ENCODE results near the gene RUNDC3A. TPM values are rescaled to one million over a fixed set of nuclear protein-coding genes. Genes with fewer than 3 reads are reported as not detected.

The RUNDC3A gene
- total and polyA plus RNA-seq, 8 donors = 0.43 to 40.8 (median 4.5) TPM; not detected in 1

DNA sequence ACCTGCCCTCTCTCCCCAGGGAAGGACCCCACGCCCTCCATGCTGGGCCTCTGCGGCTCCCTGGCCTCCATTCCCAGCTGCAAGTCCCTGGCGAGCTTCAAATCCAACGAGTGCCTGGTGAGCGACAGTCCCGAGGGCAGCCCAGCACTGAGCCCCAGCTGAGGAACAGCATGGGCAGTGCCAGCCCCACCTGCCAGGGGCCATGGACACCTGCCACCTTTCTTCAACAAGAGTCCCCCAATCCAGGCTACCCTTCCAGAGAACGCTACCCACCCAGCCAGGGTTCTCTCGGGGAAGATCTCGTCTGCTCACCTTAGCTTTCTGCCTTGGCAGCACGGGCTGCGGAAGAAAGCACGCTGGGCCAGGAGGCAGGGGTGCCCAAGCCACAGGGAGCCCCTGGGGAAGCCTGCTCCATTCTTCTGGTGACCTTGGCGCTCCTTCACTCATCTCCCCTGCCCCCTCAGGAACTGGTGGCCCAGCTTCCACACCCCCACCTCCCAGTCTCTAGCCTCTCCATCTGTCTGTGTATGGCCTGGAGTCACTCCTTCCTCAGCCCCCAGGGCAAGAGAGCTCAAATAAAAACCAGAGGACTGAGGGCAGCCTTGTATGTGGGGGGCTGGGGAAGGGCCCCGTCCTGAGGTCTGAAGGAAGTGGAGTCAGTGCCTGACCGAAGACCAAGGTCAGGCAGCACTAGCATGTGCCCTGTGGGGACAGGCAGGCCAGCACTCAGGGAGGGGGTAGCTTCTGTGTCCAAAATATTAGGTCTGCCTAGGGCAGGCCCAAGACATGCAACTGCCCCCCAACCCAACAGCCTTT, 9.9 kb downstream of the RUNDC3A start:
- H3K27ac ChIP-seq = no peak overlapping the region
- TF ChIP-seq, protein P1, sequence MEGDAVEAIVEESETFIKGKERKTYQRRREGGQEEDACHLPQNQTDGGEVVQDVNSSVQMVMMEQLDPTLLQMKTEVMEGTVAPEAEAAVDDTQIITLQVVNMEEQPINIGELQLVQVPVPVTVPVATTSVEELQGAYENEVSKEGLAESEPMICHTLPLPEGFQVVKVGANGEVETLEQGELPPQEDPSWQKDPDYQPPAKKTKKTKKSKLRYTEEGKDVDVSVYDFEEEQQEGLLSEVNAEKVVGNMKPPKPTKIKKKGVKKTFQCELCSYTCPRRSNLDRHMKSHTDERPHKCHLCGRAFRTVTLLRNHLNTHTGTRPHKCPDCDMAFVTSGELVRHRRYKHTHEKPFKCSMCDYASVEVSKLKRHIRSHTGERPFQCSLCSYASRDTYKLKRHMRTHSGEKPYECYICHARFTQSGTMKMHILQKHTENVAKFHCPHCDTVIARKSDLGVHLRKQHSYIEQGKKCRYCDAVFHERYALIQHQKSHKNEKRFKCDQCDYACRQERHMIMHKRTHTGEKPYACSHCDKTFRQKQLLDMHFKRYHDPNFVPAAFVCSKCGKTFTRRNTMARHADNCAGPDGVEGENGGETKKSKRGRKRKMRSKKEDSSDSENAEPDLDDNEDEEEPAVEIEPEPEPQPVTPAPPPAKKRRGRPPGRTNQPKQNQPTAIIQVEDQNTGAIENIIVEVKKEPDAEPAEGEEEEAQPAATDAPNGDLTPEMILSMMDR (IDR thresholded peaks at IDR 0.05) = no peak
- no peak for TF ChIP-seq POLR2A (IDR thresholded peaks at IDR 0.05)
- no peak for TF ChIP-seq EP300 (IDR thresholded peaks at IDR 0.05)
- no peak for TF ChIP-seq POLR2AphosphoS5 (IDR thresholded peaks at IDR 0.05)
- intact Hi-C loops (cut with DNase I; ENCODE audit: low total_unique reads) = no loop called here
- H3K27me3 ChIP-seq = peaks cover 12 to 52% (median 39%) of the 10 kb centered on the region in 3 donors
- H3K4me1 ChIP-seq = peaks cover 16 to 25% (median 19%) of the 10 kb centered on the region in 4 donors
- H3K36me3 ChIP-seq = peaks cover 31 to 42% (median 36%) of the 10 kb centered on the region in 4 donors
- no peak for DNase-seq
- no peak overlapping the region for H3K4me3 ChIP-seq
- H3K9me3 ChIP-seq = no peaks in the 10 kb centered on the region
- WGBS, 5 donors = 78 to 87% (median 84%) methylated on average over 11 to 15 of the region's 15 CpGs

DNA sequence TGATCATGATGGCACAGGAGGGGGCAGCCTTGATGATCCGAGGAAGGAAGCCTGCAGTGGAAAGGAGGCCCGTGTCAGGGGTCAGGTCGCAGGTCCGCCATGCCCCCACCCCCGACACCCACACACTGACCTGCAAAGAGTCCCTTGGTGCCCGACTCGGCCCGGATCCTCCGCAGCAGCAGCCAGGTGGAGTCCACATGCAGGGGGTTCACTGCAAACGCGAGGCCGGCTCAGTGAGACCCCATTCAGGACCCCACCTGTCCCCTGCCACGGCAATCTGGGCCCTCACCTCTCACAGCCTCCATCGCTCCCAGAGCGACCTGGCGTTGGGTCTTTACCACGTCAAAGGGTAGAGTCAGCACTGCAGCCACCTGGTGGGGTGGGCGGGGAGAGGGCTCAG, 11.7 kb downstream of the RUNDC3A start:
- Histone ChIP-seq H3K4me1 (peaks cover 20 to 30% (median 26%) of the 10 kb centered on the region in 4 donors), H3K27ac (no peak overlapping the region), H3K36me3 (peaks cover 31 to 42% (median 36%) of the 10 kb centered on the region in 4 donors), H3K9me3 (no peaks in the 10 kb centered on the region), H3K27me3 (peaks cover 12 to 35% (median 24%) of the 10 kb centered on the region in 3 donors), H3K4me3 (no peak overlapping the region)
- TF ChIP-seq POLR2A (IDR thresholded peaks at IDR 0.05) = no peak
- TF ChIP-seq, protein P1 (IDR thresholded peaks at IDR 0.05) = no peak
- no peak for TF ChIP-seq EP300 (IDR thresholded peaks at IDR 0.05)
- TF ChIP-seq POLR2AphosphoS5 (IDR thresholded peaks at IDR 0.05) = no peak
- intact Hi-C loops (cut with DNase I; ENCODE audit: low total_unique reads) = loop anchor here (5.0 kb wide), 1 partner anchor 108 kb away; no protein-coding TSS in a partner anchor
- DNase-seq = no peak
- 85 to 91% (median 88%) methylated on average over 11 to 18 of the region's 18 CpGs for WGBS, 5 donors

DNA sequence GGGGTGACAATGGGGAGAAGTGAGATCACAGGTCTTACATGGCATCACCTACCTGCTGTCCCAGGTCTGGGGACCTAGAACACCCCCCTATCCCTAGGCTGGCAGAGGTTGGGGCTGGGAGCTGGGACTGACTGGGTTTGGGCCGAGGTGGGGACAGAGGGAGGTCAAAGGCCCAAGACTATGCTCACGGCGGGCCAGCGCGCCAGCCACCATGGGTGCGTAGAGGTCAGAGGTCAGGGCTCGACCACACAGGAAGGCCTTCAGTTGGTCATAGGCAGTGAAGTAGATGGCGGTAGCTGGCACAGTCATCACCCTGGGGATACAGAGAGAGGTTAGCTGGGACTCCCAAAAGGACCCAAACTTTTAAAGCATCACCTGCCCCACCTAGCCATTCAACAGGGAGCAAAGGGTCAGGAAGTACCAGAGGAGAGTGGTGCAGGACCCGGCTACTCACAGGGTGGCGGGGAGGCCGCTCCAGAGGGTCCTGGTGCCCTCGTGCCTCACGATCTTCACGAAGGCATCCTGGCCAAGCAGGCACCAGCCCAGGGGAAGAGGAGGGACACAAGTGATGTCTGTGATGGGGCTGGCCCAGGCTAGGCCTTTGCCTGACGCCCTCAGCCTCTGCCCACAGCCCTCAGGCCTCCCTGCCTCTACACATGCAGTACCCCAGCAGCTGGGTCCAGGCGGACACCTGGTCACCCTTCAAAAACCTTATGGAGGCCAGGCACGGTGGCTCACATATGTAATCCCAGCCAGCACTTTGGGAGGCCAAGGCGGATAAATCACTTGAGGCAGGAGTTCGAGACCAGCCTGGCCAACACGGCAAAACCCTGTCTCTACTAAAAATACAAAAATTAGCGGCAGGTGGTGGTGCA, 13.1 kb downstream of the RUNDC3A start:
- WGBS, 5 donors = 88 to 92% (median 90%) methylated on average over 19 to 21 of the region's 21 CpGs

More for the DNA sequence above, 13.1 kb downstream of the RUNDC3A start:
- H3K4me1 ChIP-seq = peaks cover 13 to 34% (median 26%) of the 10 kb centered on the region in 4 donors
- H3K36me3 ChIP-seq = peaks cover 31 to 42% (median 36%) of the 10 kb centered on the region in 4 donors
- DNase-seq = no peak
- H3K9me3 ChIP-seq = no peaks in the 10 kb centered on the region
- TF ChIP-seq EP300 (IDR thresholded peaks at IDR 0.05) = no peak
- TF ChIP-seq POLR2AphosphoS5 (IDR thresholded peaks at IDR 0.05) = no peak
- TF ChIP-seq POLR2A (IDR thresholded peaks at IDR 0.05) = no peak
- TF ChIP-seq, protein P1 (IDR thresholded peaks at IDR 0.05) = no peak
- no peak overlapping the region for H3K27ac ChIP-seq
- H3K27me3 ChIP-seq = peaks cover 1 to 20% (median 9%) of the 10 kb centered on the region in 3 donors
- intact Hi-C loops (cut with DNase I; ENCODE audit: low total_unique reads) = loop anchor here (5.0 kb wide), 1 partner anchor 109 kb away; no protein-coding TSS in a partner anchor
- no peak overlapping the region for H3K4me3 ChIP-seq
